8988T (cell line): ENCODE data around the gene CASZ1.

Experiments used
- DNase-seq: peaks from one replicate; pipeline ENCODE4 v3.0.0; 2011

CASZ1 gene

GRCh38 chr1:10667861-10668761 is 128.3 kb downstream of the CASZ1 start:
- no peak for DNase-seq

GRCh38 chr1:10665930-10666850 is 130.3 kb downstream of the CASZ1 start:
- no peak for DNase-seq

- DNase-seq = no peak
Observed at GRCh38 chr1:10665226-10665625, 131.2 kb downstream of the CASZ1 start.

GRCh38 chr1:10664251-10664650 is 132.2 kb downstream of the CASZ1 start:
- no peak for DNase-seq

- DNase-seq = no peak
Observed at GRCh38 chr1:10663678-10664035, 132.8 kb downstream of the CASZ1 start.

GRCh38 chr1:10662824-10663677 is 133.4 kb downstream of the CASZ1 start:
- DNase-seq = no peak

GRCh38 chr1:10662090-10662688 is 134.3 kb downstream of the CASZ1 start:
- DNase-seq = no peak

GRCh38 chr1:10661453-10661852 is 135.0 kb downstream of the CASZ1 start:
- DNase-seq = no peak

- DNase-seq = no peak
Observed at GRCh38 chr1:10659646-10660540, 136.6 kb downstream of the CASZ1 start.

- DNase-seq = no peak
Observed at GRCh38 chr1:10659218-10659617, 137.2 kb downstream of the CASZ1 start.

GRCh38 chr1:10658396-10659066 is 137.9 kb downstream of the CASZ1 start:
- DNase-seq = no peak

GRCh38 chr1:10657088-10657847 is 139.2 kb downstream of the CASZ1 start:
- no peak for DNase-seq

- no peak for DNase-seq
Observed at GRCh38 chr1:10656431-10656830, 140.0 kb downstream of the CASZ1 start.

- DNase-seq = no peak
Observed at GRCh38 chr1:10655002-10655401, 141.4 kb downstream of the CASZ1 start.

GRCh38 chr1:10653370-10654125 is 142.9 kb downstream of the CASZ1 start:
- DNase-seq = no peak

GRCh38 chr1:10652626-10653025 is 143.8 kb downstream of the CASZ1 start:
- no peak for DNase-seq

GRCh38 chr1:10651793-10652192 is 144.7 kb downstream of the CASZ1 start:
- DNase-seq = no peak

GRCh38 chr1:10651389-10651766 is 145.1 kb downstream of the CASZ1 start:
- no peak for DNase-seq
